Lung (tissue), 12 donors: Measurements from ENCODE around the gene KRTAP5-7. TPM values are rescaled to one million over a fixed set of nuclear protein-coding genes. Genes with fewer than 3 reads are reported as not detected.
"Not testable (repeated sequence)": the region's sequence is repeated elsewhere in the genome, so short reads cannot be mapped to it uniquely, and the experiment has no call there.

Experiments used
- ATAC-seq: fragments of 200-7000 bp; cut with Tn5 transposase; one replicate; pipeline ENCODE4 v1.9.1; 2020; ENCODE audit warnings: moderate number of reproducible peaks; ENCODE audit not compliant: insufficient read depth, low FRiP score
- DNase-seq, 3 donors: peaks; one replicate each; pipeline ENCODE4 v3.0.0-alpha.2; 2013 to 2017
- H3K27ac ChIP-seq, 2 donors: one replicate each; pipeline ENCODE4 v1.5.1; 2013; ENCODE audit warnings: mild to moderate bottlenecking in 2 of 2, moderate library complexity in 2 of 2, control low read depth in 1 of 2, inconsistent platforms in 1 of 2, low read depth in 1 of 2, low read length in 1 of 2
- H3K27me3 ChIP-seq, 3 donors: one replicate each; pipeline ENCODE4 v1.5.1; 2013; ENCODE audit warnings: low read length in 2 of 3; ENCODE audit not compliant: control insufficient read depth in 3 of 3, insufficient read depth in 3 of 3
- H3K36me3 ChIP-seq, 4 donors: one replicate each; pipeline ENCODE4 v1.5.1; 2013; ENCODE audit warnings: low read length in 4 of 4, mild to moderate bottlenecking in 1 of 4, moderate library complexity in 1 of 4; ENCODE audit not compliant: control insufficient read depth in 4 of 4, insufficient read depth in 4 of 4
- H3K4me1 ChIP-seq, 5 donors: one replicate each; pipeline ENCODE4 v1.5.1; 2013; ENCODE audit warnings: low read length in 5 of 5, mild to moderate bottlenecking in 2 of 5, moderate library complexity in 1 of 5; ENCODE audit not compliant: control insufficient read depth in 5 of 5, insufficient read depth in 5 of 5
- H3K4me3 ChIP-seq: one replicate; pipeline ENCODE4 v1.5.1; 2013; ENCODE audit warnings: mild to moderate bottlenecking, control low read depth, moderate library complexity
- H3K9ac ChIP-seq, 2 donors: one replicate each; pipeline ENCODE4 v1.5.1; 2013; ENCODE audit warnings: low read length in 2 of 2, control low read depth in 1 of 2; ENCODE audit not compliant: insufficient read depth in 1 of 2
- H3K9me3 ChIP-seq, 4 donors: one replicate each; pipeline ENCODE4 v1.5.1; 2013; ENCODE audit warnings: low read length in 3 of 4, mild to moderate bottlenecking in 1 of 4, moderate library complexity in 1 of 4; ENCODE audit not compliant: control insufficient read depth in 4 of 4, insufficient read depth in 3 of 4
- WGBS, 2 donors: extraction: QIAGEN DNeasy Blood & Tissue Kit; methylation state at CpG; one replicate each; pipeline ENCODE4 v1.1.7; 2013; 5-methylcytosine and 5-hydroxymethylcytosine counted together
- polyA plus RNA-seq, 2 donors: library from polyadenylated mRNA; stranded (reverse); fragments of 200-250 nt; gene quantifications; one replicate each; pipeline ENCODE4 v1.2.1, GENCODE V29; 2013
- total RNA-seq, 2 donors: library from RNA; depleted of rRNA in 1 of 2; stranded (reverse); fragments of >200 nt in 1 of 2; gene quantifications; one replicate each; pipeline ENCODE4 v1.2.1, GENCODE V29; 2014 to 2021
- TF ChIP-seq, protein P1 (sequence below): IDR thresholded peaks from 2 replicates; pipeline ENCODE4 v1.5.1; 2012; ENCODE audit warnings: mild to moderate bottlenecking; ENCODE audit errors: control extremely low read depth, extremely low read depth
- donor health status: control.
- donor health status: control.
- donor health status: Bipolar disorder and iron deficiency.
- donor health status: healthy.
- donor health status: DM: yes; HTN: yes; CAD: no.

Gene KRTAP5-7
- total and polyA plus RNA-seq, 4 donors: 0.12 to 0.28 TPM; not detected in 2

DNA sequence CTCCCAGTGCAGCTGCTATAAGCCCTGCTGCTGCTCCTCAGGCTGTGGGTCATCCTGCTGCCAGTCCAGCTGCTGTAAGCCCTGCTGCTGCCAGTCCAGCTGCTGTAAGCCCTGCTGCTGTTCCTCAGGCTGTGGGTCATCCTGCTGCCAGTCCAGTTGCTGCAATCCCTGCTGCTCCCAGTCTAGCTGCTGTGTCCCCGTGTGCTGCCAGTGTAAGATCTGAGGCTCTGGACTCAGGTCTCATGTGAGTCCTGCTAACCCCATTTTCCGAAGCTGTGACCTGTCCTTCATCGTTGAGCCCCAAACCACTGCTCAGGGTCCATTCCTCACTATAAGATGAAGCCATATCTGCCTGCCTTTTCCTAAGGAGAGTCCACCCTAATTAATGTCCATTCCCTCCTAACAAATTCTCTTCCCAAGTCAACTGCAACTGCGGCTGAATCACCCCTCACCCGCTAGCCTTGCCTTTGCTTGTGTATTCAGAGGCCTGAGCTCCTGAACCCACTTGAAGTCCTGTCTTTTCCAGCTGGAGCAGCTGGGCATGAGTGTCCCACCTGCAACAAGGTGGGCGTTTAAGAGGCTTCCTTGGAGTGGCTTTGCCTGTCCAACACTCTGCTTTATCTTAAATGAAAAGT, 626 bp downstream of the KRTAP5-7 start:
- Histone ChIP-seq H3K27ac (no peak overlapping the region), H3K27me3 (no peaks in the 10 kb centered on the region), H3K36me3 (no peaks in the 10 kb centered on the region), H3K4me1 (no peaks in the 10 kb centered on the region), H3K4me3 (no peak overlapping the region), H3K9ac (no peak overlapping the region), H3K9me3 (no peaks in the 10 kb centered on the region)
- TF ChIP-seq, protein P1, sequence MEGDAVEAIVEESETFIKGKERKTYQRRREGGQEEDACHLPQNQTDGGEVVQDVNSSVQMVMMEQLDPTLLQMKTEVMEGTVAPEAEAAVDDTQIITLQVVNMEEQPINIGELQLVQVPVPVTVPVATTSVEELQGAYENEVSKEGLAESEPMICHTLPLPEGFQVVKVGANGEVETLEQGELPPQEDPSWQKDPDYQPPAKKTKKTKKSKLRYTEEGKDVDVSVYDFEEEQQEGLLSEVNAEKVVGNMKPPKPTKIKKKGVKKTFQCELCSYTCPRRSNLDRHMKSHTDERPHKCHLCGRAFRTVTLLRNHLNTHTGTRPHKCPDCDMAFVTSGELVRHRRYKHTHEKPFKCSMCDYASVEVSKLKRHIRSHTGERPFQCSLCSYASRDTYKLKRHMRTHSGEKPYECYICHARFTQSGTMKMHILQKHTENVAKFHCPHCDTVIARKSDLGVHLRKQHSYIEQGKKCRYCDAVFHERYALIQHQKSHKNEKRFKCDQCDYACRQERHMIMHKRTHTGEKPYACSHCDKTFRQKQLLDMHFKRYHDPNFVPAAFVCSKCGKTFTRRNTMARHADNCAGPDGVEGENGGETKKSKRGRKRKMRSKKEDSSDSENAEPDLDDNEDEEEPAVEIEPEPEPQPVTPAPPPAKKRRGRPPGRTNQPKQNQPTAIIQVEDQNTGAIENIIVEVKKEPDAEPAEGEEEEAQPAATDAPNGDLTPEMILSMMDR: no peak
- 89 to 90% methylated on average over 6 of the region's 6 CpGs for WGBS, 2 donors
- DNase-seq (no peak), ATAC-seq (no peak)

- 89 to 93% methylated on average over 11 of the region's 11 CpGs for WGBS, 2 donors
- ATAC-seq (no peak), DNase-seq (no peak)
- Histone ChIP-seq H3K4me3 (no peak overlapping the region), H3K27ac (no peak overlapping the region), H3K9me3 (no peaks in the 10 kb centered on the region), H3K9ac (no peak overlapping the region), H3K36me3 (no peaks in the 10 kb centered on the region), H3K27me3 (no peaks in the 10 kb centered on the region), H3K4me1 (no peaks in the 10 kb centered on the region)
- TF ChIP-seq, protein P1: no peak
Observed at GRCh38 chr11:71530602-71531001, 3.5 kb downstream of the KRTAP5-7 start.

DNA sequence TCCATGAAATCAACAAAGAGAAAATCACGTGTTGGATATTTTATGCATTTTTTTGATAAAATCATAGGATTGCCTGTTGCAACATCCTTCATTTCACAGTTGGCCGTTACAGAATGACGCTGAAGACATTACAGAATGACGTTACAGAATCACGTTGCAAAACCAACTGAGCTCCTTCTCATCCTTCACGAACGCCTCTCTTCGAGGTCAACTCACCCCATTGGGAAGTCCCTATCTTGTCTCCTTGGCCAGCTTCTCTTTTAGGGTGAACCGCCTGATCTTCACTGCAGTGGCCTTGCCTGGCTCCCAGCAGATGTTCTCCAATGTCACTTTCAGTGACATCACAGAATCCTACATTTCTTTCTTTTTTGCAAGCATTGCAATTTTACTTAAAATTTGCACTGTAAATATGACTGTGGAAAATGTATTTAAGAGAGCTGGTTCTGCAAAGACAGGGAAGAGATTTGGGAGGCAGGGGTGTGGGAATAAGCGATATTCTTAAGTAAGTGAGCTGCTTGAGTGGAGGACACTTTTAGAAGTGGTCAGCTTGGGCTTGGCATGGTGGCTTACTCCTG, 5.1 kb downstream of the KRTAP5-7 start:
- Histone ChIP-seq H3K36me3 (no peaks in the 10 kb centered on the region), H3K9me3 (no peaks in the 10 kb centered on the region), H3K4me3 (no peak overlapping the region), H3K27me3 (no peaks in the 10 kb centered on the region), H3K9ac (no peak overlapping the region), H3K4me1 (no peaks in the 10 kb centered on the region), H3K27ac (no peak overlapping the region)
- TF ChIP-seq, protein P1: no peak
- DNase-seq (peak in 1 of 3 donors; percentile 32), ATAC-seq (no peak)
- 47 to 74% methylated on average over 10 of the region's 10 CpGs for WGBS, 2 donors

DNA sequence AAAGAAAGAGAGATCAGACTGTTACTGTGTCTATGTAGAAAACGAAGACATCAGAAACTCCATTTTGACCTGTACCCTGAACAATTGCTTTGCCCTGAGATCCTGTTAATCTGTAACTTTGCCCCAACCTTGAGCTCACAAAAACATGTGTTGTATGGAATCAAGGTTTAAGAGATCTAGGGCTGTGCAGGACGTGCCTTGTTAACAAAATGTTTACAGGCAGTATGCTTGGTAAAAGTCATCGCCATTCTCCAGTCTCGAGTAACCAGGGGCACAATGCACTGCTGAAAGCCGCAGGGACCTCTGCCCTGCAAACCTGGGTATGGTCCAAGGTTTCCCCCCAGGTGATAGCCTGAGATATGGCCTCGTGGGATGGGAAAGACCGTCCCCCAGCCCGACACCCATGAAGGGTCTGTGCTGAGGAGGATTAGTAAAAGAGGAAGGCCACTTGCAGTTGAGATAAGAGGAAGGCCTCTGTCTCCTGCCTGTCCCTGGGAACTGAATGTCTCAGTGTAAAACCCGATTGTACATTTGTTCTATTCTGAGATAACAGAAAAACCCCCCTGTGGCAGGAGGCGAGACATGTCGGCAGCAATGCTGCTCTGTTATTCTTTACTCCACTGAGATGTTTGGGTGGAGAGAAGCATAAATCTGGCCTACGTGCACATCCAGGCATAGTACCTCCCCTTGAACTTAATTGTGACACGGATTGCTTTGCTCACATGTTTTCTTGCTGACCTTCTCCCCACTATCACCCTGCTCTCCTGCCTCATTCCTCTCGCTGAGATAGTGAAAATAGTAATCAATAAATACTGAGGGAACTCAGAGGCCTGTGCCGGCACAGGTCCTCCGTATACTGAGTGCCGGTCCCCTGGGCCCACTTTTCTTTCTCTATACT, 7.9 kb downstream of the KRTAP5-7 start:
- not testable (repeated sequence) for H3K4me3 ChIP-seq, ATAC-seq, H3K9me3 ChIP-seq, DNase-seq, H3K36me3 ChIP-seq, H3K9ac ChIP-seq, H3K4me1 ChIP-seq, H3K27ac ChIP-seq, H3K27me3 ChIP-seq
- 74% methylated on average over 17 of the region's 17 CpGs for WGBS, 2 donors
